CD4-positive, alpha-beta T cell (primary cell): Measurements from ENCODE around the gene OTOGL. TPM values are rescaled to one million over a fixed set of nuclear protein-coding genes. Genes with fewer than 3 reads are reported as not detected.

Experiments
- ATAC-seq: fragments of 200-7000 bp; cut with Tn5 transposase; one replicate; pipeline ENCODE4 v1.10.0; 2022; ENCODE audit warnings: mild to moderate bottlenecking; ENCODE audit not compliant: poor library complexity
- CTCF ChIA-PET: fragments of 350-600 bp; sonication (Branson Sonifier 250); formaldehyde crosslinking; loops from one replicate; lab custom pipeline; 2021; ENCODE audit warnings: antibody characterized with exemption, inconsistent platforms; lab: Charles Lee
- POLR2A ChIA-PET: fragments of 350-600 bp; sonication (Branson Sonifier 250); formaldehyde crosslinking; loops from one replicate; lab custom pipeline; 2021; ENCODE audit warnings: antibody characterized with exemption, inconsistent platforms; lab: Charles Lee
- DNase-seq, 14 experiments: peaks; one replicate each; pipeline ENCODE4 v3.0.0-alpha.2; 2013 to 2020; ENCODE audit warnings: mixed read lengths in 2 of 14
- H3K27ac ChIP-seq, 2 donors: one replicate each; pipeline versions ENCODE4 v1.5.1 to v1.7.0; 2013; ENCODE audit warnings: low read length in 2 of 2, low read depth in 1 of 2, mild to moderate bottlenecking in 1 of 2
- H3K27me3 ChIP-seq, 2 experiments: 1 replicate in 1 of 2; 2 replicates in 1 of 2; pipeline versions ENCODE4 v1.6.1 to v1.7.0; 2013; ENCODE audit warnings: low read length in 2 of 2, control low read depth in 1 of 2, mild to moderate bottlenecking in 1 of 2, moderate library complexity in 1 of 2; ENCODE audit not compliant: insufficient read depth in 2 of 2, control insufficient read depth in 1 of 2
- H3K36me3 ChIP-seq: one replicate; pipeline ENCODE4 v1.6.1; 2013; ENCODE audit warnings: low read length, control low read depth; ENCODE audit not compliant: insufficient read depth
- H3K4me1 ChIP-seq: one replicate; pipeline ENCODE4 v1.6.1; 2013; ENCODE audit warnings: low read length, control low read depth; ENCODE audit not compliant: insufficient read depth
- H3K4me3 ChIP-seq: one replicate; pipeline ENCODE4 v1.5.1; 2013; ENCODE audit warnings: mild to moderate bottlenecking, low read length, moderate library complexity
- H3K9me3 ChIP-seq, 2 experiments: 1 replicate in 1 of 2; 2 replicates in 1 of 2; pipeline versions ENCODE4 v1.6.1 to v1.7.0; 2013; ENCODE audit warnings: low read length in 2 of 2, mild to moderate bottlenecking in 2 of 2, control low read depth in 1 of 2, moderate library complexity in 1 of 2; ENCODE audit not compliant: control insufficient read depth in 1 of 2, insufficient read depth in 1 of 2
- H3K27ac Mint-ChIP-seq: one replicate; pipeline ENCODE4 v1.8.0; 2020; ENCODE audit warnings: mixed read lengths
- H3K27me3 Mint-ChIP-seq: one replicate; pipeline ENCODE4 v1.8.0; 2021; ENCODE audit warnings: mixed read lengths
- H3K36me3 Mint-ChIP-seq: one replicate; pipeline ENCODE4 v1.8.0; 2021; ENCODE audit warnings: low read depth, mixed read lengths
- H3K4me1 Mint-ChIP-seq: one replicate; pipeline ENCODE4 v1.8.0; 2021; ENCODE audit warnings: low read depth, mixed read lengths
- H3K4me3 Mint-ChIP-seq: one replicate; pipeline ENCODE4 v1.8.0; 2020; ENCODE audit warnings: mild to moderate bottlenecking, mixed read lengths
- H3K9me3 Mint-ChIP-seq: one replicate; pipeline ENCODE4 v1.8.0; 2020; ENCODE audit warnings: mixed read lengths
- CTCF ChIP-seq: fragments of 200-600 bp; IDR thresholded peaks from one replicate; pipeline ENCODE4 v1.8.0; 2022; ENCODE audit warnings: antibody characterized with exemption, mild to moderate bottlenecking
- intact Hi-C, 2 experiments: fragments of 100-400 bp; cut with DNase I in 1 of 2; cut with micrococcal nuclease in 1 of 2; formaldehyde crosslinking; loops; one replicate each; pipeline versions ENCODE4 v1.15.1 to v1.9.0; 2023 to 2025; cut with DNase I, micrococcal nuclease
- total RNA-seq, 174 experiments: library from RNA in 2 of 174; stranded (reverse) in 2 of 174; gene quantifications; one replicate each; pipeline ENCODE4 v1.2.3 and lab custom pipeline; 2021 to 2026

OTOGL gene
- total RNA-seq, 2 experiments from 2014 or later: not detected

- ATAC-seq (no peak), DNase-seq (no peak)
- Mint-ChIP-seq H3K9me3 (peaks cover 3% of the 10 kb centered on the region), H3K4me1 (no peaks in the 10 kb centered on the region), H3K36me3 (no peaks in the 10 kb centered on the region), H3K27me3 (no peaks in the 10 kb centered on the region), H3K27ac (no peak overlapping the region), H3K4me3 (no peak overlapping the region)
- POLR2A ChIA-PET: no interaction called here
- Histone ChIP-seq H3K9me3 (no peaks in the 10 kb centered on the region), H3K4me1 (no peaks in the 10 kb centered on the region), H3K27me3 (no peaks in the 10 kb centered on the region), H3K27ac (no peak overlapping the region), H3K36me3 (no peaks in the 10 kb centered on the region), H3K4me3 (no peak overlapping the region)
- no peak for TF ChIP-seq CTCF
- intact Hi-C loops: no loop called here
- CTCF ChIA-PET: no interaction called here
Measured at GRCh38 chr12:80364056-80364455, 264.7 kb downstream of the OTOGL start.

- Histone ChIP-seq H3K27ac (no peak overlapping the region), H3K27me3 (no peaks in the 10 kb centered on the region), H3K36me3 (no peaks in the 10 kb centered on the region), H3K4me3 (no peak overlapping the region), H3K9me3 (no peaks in the 10 kb centered on the region), H3K4me1 (no peaks in the 10 kb centered on the region)
- Mint-ChIP-seq H3K4me1 (no peaks in the 10 kb centered on the region), H3K27me3 (no peaks in the 10 kb centered on the region), H3K36me3 (no peaks in the 10 kb centered on the region), H3K4me3 (no peak overlapping the region), H3K27ac (no peak overlapping the region), H3K9me3 (no peaks in the 10 kb centered on the region)
- no peak for DNase-seq
- POLR2A ChIA-PET: no interaction called here
- TF ChIP-seq CTCF: no peak
- CTCF ChIA-PET: no interaction called here
- intact Hi-C loops: no loop called here
- no peak for ATAC-seq
Measured at GRCh38 chr12:80373666-80374065, 274.3 kb downstream of the OTOGL start.

- intact Hi-C loops: no loop called here
- Histone ChIP-seq H3K4me1 (no peaks in the 10 kb centered on the region), H3K27me3 (no peaks in the 10 kb centered on the region), H3K9me3 (no peaks in the 10 kb centered on the region), H3K27ac (no peak overlapping the region), H3K36me3 (no peaks in the 10 kb centered on the region), H3K4me3 (no peak overlapping the region)
- Mint-ChIP-seq H3K27me3 (no peaks in the 10 kb centered on the region), H3K27ac (no peak overlapping the region), H3K9me3 (no peaks in the 10 kb centered on the region), H3K36me3 (no peaks in the 10 kb centered on the region), H3K4me3 (no peak overlapping the region), H3K4me1 (no peaks in the 10 kb centered on the region)
- POLR2A ChIA-PET: no interaction called here
- ATAC-seq: no peak
- DNase-seq: no peak
- TF ChIP-seq CTCF: no peak
- CTCF ChIA-PET: no interaction called here
Measured at GRCh38 chr12:80374615-80375014, 275.3 kb downstream of the OTOGL start.
